ENCODE data around the gene EIF3M.
A peak's percentile ranks its signal among the peaks of the same experiment; 100 is the strongest.
"Not testable (repeated sequence)": the region's sequence is repeated elsewhere in the genome, so short reads cannot be mapped to it uniquely, and the experiment has no call there.

The EIF3M gene

DNA sequence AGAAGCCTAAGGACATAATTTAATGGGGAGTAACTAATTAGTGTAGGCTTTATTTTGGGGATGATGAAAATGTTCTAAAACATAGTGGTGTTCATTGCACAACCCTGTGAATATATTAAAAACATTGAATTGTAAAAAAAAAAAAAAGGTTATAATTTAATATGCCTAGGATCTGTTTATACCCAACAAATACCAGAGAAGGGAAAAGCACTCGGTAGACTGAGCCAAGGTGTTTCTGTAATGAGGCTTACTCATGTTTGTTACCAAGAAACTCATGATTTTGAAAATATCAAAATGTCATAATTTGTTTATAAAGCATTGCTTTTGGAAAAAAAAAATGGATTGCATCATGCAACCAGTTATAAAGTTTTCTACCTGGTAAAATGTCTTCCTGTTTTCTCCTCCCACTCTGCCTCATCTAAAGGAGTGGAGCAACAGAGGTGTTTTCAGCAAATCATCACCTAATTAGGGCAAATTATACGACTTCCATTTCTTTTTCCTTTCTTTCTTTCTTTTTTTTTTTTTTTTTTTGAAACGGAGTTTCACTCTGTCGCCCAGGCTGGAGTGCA lies 14.2 kb upstream of the EIF3M start:
- no peak for DNase-seq (ENCODE audit: insufficient read length)
- FAIRE-seq, result no peak
- TF ChIP-seq POLR2AphosphoS5 (IDR thresholded peaks at IDR 0.05; ENCODE audit: low read depth, low read length), result no peak
- TF ChIP-seq POLR2A (IDR thresholded peaks at IDR 0.05; ENCODE audit: low read depth, low read length), result no peak
- TF ChIP-seq TAF1 (IDR thresholded peaks at IDR 0.05; ENCODE audit: borderline replicate concordance, low read depth, low read length), result no peak

- TF ChIP-seq TAF1 (IDR thresholded peaks at IDR 0.05; ENCODE audit: borderline replicate concordance, low read depth, low read length), result no peak
- no peak for DNase-seq (ENCODE audit: insufficient read length)
- FAIRE-seq, result no peak
Measured at GRCh38 chr11:32571039-32571438, 12.6 kb upstream of the EIF3M start.

DNA sequence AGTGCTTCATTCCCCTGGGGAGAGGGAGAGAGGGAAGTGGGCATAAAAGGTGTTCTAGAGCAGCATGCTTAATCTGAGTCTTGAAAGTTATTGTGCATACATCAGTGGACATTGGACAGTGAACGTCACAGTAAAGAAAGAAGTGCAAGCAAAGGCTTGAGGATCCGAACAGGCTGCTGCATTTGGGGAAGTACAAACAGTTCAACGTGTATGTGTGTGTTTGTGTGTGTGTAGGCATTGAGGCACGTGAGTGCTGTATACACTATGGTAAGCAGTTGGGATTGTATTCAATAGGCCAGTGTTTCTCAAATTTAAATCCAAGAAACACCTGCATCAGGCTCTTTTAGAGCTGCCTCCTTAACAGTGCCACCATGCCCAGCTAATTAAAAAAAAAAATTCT lies 10.4 kb upstream of the EIF3M start:
- TF ChIP-seq POLR2A (IDR thresholded peaks at IDR 0.05; ENCODE audit: low read depth, low read length) (no peak), POLR2AphosphoS5 (IDR thresholded peaks at IDR 0.05; ENCODE audit: low read depth, low read length) (no peak), TAF1 (IDR thresholded peaks at IDR 0.05; ENCODE audit: borderline replicate concordance, low read depth, low read length) (no peak)
- no peak for FAIRE-seq
- DNase-seq (ENCODE audit: insufficient read length), result no peak

- TF ChIP-seq POLR2A (IDR thresholded peaks at IDR 0.05; ENCODE audit: low read depth, low read length), result no peak
- TF ChIP-seq POLR2AphosphoS5 (IDR thresholded peaks at IDR 0.05; ENCODE audit: low read depth, low read length), result no peak
- no peak for TF ChIP-seq TAF1 (IDR thresholded peaks at IDR 0.05; ENCODE audit: borderline replicate concordance, low read depth, low read length)
- FAIRE-seq (peak; percentile 33), DNase-seq (ENCODE audit: insufficient read length) (no peak)
Measured at GRCh38 chr11:32574421-32574820, 9.2 kb upstream of the EIF3M start.

GRCh38 chr11:32575070-32575469 lies 8.6 kb upstream of the EIF3M start:
- TF ChIP-seq POLR2AphosphoS5 (IDR thresholded peaks at IDR 0.05; ENCODE audit: low read depth, low read length) (no peak), POLR2A (IDR thresholded peaks at IDR 0.05; ENCODE audit: low read depth, low read length) (no peak), TAF1 (IDR thresholded peaks at IDR 0.05; ENCODE audit: borderline replicate concordance, low read depth, low read length) (no peak)
- FAIRE-seq, result no peak

GRCh38 chr11:32576456-32576855 lies 7.2 kb upstream of the EIF3M start:
- peak; percentile 24 for FAIRE-seq
- DNase-seq (ENCODE audit: insufficient read length), result no peak
- TF ChIP-seq TAF1 (IDR thresholded peaks at IDR 0.05; ENCODE audit: borderline replicate concordance, low read depth, low read length), result no peak
- no peak for TF ChIP-seq POLR2AphosphoS5 (IDR thresholded peaks at IDR 0.05; ENCODE audit: low read depth, low read length)
- no peak for TF ChIP-seq POLR2A (IDR thresholded peaks at IDR 0.05; ENCODE audit: low read depth, low read length)

More at GRCh38 chr11:32575070-32575469, 8.6 kb upstream of the EIF3M start:
- DNase-seq (ENCODE audit: insufficient read length), result no peak

DNA sequence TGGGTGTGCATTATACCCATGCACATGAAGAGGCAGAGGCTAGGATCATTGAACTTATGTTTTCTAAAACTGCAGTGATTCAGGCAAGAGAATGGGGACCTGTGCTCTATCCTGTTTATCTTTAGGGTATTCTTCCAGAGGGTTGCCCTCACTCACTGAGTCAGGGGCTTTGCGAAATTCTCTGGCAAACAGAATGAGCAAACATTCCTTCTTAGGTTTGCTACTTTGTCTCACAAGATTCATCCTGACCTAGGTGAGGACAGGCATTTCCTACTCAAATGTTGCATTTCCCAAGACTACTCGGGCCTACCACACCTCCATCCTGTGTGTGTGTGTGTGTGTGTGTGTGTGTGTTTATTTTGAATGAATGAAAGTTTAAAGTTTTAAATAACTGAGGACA lies 2.7 kb upstream of the EIF3M start:
- DNase-seq (ENCODE audit: insufficient read length) (no peak), FAIRE-seq (no peak)
- TF ChIP-seq TAF1 (IDR thresholded peaks at IDR 0.05; ENCODE audit: borderline replicate concordance, low read depth, low read length) (no peak), POLR2AphosphoS5 (IDR thresholded peaks at IDR 0.05; ENCODE audit: low read depth, low read length) (no peak), POLR2A (IDR thresholded peaks at IDR 0.05; ENCODE audit: low read depth, low read length) (no peak)

GRCh38 chr11:32581556-32581955 lies 2.1 kb upstream of the EIF3M start:
- no peak for FAIRE-seq
- no peak for DNase-seq (ENCODE audit: insufficient read length)
- TF ChIP-seq POLR2A (IDR thresholded peaks at IDR 0.05; ENCODE audit: low read depth, low read length) (no peak), TAF1 (IDR thresholded peaks at IDR 0.05; ENCODE audit: borderline replicate concordance, low read depth, low read length) (no peak), POLR2AphosphoS5 (IDR thresholded peaks at IDR 0.05; ENCODE audit: low read depth, low read length) (no peak)

DNA sequence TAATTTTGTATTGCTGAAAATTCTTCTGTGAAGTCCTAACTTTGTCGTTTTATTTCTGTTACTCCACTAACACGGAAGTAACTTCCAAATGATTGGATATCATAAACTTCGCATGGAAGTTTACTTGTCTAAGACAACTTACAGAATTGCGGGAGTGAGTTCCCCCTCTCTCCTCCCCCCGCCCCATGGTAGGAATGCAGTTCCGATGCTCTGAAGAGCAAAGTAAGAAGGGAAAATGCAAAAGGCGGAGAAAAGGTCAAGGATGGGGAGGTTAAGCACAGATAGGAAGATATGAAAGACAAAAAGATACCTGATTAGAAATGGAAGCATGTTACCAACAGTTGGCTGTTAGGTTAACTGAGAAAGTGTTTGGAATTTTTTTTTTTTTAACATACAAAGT lies 1.3 kb downstream of the EIF3M start:
- DNase-seq (ENCODE audit: insufficient read length), result no peak
- no peak for FAIRE-seq
- TF ChIP-seq TAF1 (IDR thresholded peaks at IDR 0.05; ENCODE audit: borderline replicate concordance, low read depth, low read length) (no peak), POLR2AphosphoS5 (IDR thresholded peaks at IDR 0.05; ENCODE audit: low read depth, low read length) (no peak), POLR2A (IDR thresholded peaks at IDR 0.05; ENCODE audit: low read depth, low read length) (no peak; the same call in 1 of the 2 replicates)

DNA sequence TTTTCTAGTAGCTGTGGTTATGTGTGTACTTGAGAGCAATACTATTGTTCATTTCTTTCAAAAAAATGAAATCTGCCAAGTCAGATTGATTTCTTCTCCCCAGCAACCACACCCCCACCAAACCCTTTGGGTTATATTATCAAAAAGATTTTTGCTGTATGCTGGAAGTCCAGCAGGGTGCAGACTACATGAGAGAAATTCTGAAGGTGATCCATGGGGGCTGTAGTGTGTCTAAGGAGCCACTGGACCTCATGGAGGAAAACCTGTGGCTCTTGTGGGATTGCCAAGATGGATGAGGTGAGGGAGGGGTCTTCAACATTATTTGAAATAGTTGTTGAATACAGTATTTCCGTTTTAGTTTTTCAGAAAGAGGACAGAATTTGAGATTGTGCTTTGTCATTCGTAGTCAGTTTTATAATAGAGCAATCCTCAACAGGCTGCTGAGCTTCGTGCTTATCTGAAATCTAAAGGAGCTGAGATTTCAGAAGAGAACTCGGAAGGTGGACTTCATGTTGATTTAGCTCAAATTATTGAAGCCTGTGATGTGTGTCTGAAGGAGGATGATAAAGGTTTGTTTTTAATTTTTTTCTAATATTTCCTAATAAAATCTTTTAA lies 3.1 kb downstream of the EIF3M start:
- no peak for TF ChIP-seq POLR2AphosphoS5 (IDR thresholded peaks at IDR 0.05; ENCODE audit: low read depth, low read length)
- TF ChIP-seq POLR2A (IDR thresholded peaks at IDR 0.05; ENCODE audit: low read depth, low read length), result no peak
- TF ChIP-seq TAF1 (IDR thresholded peaks at IDR 0.05; ENCODE audit: borderline replicate concordance, low read depth, low read length), result no peak
- no peak for FAIRE-seq

GRCh38 chr11:32594272-32594671 lies 10.6 kb downstream of the EIF3M start:
- no peak for FAIRE-seq
- DNase-seq (ENCODE audit: insufficient read length), result no peak
- no peak for TF ChIP-seq TAF1 (IDR thresholded peaks at IDR 0.05; ENCODE audit: borderline replicate concordance, low read depth, low read length)
- no peak for TF ChIP-seq POLR2AphosphoS5 (IDR thresholded peaks at IDR 0.05; ENCODE audit: low read depth, low read length)
- TF ChIP-seq POLR2A (IDR thresholded peaks at IDR 0.05; ENCODE audit: low read depth, low read length), result no peak

More for the DNA sequence above, 3.1 kb downstream of the EIF3M start:
- DNase-seq (ENCODE audit: insufficient read length), result no peak

- FAIRE-seq; DNase-seq (ENCODE audit: insufficient read length): not testable (repeated sequence)
Measured at GRCh38 chr11:32596114-32596513, 12.5 kb downstream of the EIF3M start.

All from GM12892 (cell line).